GOT3 (cell line): ENCODE data around the gene TRMT61A.

Source experiments
- DNase-seq: peaks from one replicate; lab custom pipeline; 2025; ENCODE audit warnings: mixed read lengths; lab: John Stamatoyannopoulos, UW

The TRMT61A gene

GRCh38 chr14:103535081-103535890 lies 6.3 kb downstream of the TRMT61A start:
- no peak for DNase-seq

DNA sequence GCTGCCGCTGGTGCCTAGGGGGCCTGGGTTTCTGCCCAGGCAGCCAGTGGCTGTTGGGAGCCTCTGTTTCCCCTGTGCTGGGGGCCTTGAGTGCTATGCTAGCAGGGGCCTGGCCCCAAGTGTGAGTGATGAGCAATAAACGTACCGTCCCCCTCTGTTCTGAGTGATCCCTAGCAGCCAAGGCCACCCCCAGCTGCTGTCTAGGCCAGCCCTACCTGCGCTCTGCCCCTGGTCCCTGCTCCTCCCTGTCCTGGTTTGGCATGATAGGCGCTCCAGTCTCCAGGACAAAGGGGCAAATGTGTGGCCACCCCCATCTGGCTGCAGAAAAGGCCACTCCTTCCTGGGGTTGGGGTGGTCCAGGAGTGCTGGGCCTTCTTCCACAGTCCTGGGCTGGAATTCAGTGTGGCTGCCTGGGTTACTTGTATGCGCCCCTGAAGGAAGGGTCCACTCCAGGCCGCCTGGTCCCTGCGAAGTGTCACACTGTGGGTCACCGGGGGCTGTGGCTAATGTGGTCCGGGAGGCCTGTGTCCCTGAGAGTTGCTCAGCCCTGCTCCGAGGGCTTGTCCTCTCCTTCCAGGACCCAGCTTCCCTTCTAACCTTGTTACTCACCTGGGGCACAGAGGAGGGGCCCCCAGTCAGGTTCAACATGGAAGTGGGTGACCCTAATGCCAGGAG lies 7.0 kb downstream of the TRMT61A start:
- no peak for DNase-seq

- DNase-seq = no peak
Measured at GRCh38 chr14:103536693-103537092, 7.7 kb downstream of the TRMT61A start.

DNA sequence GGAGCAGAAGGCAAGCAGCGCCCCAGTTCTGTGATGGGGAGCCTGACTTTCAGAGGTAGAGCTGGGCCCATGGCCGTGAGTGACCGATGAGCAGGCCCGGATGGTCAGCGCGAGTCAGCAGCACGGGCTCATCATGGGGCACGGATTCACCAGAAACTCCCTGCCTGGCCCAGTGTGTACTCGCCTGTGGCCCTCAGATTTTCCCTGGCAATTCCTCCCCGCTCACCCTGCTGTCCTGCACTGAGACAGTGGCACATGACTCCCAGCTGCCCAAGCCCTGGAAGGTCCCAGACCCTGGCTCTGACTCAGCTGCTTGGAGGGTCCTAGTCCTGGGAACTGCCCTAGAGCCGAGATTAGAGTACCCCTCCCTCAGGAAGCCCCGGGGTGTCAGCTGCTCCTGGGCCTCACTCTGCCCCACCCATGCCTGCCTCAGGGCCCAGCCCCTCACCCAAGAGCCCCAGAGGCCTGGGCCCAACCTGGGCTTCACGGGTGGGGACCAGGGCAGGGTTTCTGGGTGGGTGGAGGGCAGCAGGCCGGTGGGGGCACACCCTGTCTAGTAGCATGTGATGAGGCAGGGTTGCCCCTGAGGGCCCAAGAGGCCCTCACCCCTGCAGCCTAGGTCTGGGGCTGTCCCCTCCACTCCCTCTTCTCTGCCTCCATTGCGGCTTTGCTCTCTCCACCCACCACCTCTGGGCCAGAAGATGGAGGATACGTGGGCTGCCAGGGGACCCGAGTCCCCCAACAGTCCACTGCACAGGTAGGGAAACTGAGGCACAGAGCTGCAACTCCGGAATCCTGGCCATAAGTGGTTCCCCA lies 8.4 kb downstream of the TRMT61A start:
- no peak for DNase-seq

DNA sequence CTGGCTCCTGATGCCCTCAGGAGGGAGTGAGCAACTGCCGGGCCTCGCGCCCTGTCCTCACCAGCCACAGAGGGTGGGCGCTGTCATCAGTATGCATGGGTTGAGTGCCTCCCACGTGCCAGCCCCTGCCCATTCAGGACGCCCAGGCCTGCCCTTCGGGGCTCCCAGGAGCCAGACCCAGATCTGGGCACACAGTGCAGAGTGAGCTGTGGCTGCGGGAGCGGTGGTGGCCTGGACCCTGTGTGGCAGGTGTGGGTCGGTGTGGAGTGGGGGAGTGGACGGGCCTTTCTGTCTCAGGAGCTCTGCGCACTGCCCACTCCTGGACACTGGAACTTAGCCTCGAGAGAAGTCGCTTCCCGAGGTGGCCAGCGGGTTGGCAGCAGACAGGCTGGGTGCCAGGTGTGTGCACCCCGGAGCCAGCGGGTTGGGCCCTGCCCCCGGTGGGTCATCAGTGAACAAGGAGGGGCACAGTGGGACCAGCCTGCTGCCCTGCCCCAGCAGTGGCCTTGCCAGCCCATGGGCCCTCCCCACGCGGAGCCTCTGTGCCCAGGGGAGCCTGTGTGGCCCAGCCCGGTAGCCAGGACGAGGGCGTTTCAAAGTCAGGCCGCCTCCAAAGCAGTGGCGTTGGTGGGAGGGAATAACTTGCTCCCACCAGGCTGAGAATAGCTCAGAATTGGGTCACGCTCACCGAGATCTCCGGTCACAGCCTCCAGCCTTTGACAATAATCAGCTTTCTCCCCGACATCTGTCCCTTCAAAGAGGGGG lies 9.5 kb downstream of the TRMT61A start:
- DNase-seq = no peak

GRCh38 chr14:103539056-103539825 lies 10.2 kb downstream of the TRMT61A start:
- no peak for DNase-seq

DNA sequence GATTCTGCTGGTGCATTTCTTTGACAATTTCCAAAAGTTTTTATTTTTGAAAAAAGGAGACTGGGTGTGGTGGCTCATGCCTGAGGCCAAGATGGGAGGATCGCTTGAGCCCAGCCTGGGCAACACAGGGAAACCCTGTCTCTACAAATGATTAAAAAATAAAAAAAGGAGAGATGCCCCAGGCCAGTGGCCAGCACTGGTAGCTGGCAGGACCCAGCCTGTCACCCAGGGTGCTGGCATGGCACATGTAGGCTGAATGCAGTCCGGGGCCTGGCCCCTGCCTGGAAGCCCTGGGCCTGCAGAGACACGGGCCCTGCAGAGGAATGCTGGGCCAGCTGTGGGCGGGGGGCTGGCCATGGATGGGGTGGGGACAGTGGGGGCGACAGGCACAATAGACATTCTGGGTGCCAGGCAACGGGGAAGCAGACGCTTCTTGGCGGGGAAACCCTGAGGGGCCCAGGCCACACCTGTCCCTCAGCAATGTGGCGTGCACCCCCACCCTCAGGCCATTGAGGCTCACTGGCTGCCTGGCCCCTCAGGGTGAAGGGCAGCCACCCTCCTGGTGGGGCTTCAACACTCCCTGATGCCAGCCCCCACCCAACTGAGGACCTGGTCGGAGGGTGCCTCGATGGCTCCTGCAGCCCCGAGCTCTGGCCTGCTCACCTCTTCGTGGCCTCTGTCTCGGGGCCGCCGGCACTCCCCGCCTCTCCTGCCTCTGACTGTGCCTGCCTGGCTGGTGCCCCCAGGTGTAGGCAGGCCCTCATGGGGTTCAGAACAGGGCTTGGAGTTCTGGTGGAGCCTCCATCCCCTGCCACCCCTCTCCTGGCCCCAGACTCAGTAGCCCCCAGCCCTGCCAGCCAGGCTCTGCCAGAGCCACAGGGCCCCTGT lies 12.1 kb downstream of the TRMT61A start:
- DNase-seq = no peak

GRCh38 chr14:103541709-103542604 lies 13.0 kb downstream of the TRMT61A start:
- no peak for DNase-seq

DNA sequence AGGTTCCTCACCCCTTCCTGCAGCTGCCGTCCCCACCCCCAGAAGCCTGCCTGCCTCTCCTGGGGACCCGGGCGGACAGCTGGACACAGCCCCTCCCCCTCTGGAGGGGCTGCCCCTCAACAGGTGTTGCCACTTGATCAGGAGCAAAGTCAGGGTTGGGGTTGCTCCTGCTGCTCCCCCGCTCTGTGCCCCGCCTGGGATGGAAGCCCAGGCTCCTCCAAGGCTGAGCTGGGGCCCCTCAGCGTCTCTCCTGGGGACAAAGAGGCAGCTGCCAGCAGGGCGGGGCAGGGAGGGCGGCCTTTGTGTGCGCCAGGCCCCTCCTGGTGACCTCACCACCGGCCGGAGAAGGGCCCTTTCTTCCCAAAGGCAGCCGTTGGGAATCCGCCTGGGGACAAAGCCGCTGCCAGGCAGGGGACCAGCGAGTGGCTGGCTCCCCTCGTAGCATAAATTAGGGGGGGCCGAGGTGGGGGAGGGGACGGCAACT lies 13.7 kb downstream of the TRMT61A start:
- no peak for DNase-seq

DNA sequence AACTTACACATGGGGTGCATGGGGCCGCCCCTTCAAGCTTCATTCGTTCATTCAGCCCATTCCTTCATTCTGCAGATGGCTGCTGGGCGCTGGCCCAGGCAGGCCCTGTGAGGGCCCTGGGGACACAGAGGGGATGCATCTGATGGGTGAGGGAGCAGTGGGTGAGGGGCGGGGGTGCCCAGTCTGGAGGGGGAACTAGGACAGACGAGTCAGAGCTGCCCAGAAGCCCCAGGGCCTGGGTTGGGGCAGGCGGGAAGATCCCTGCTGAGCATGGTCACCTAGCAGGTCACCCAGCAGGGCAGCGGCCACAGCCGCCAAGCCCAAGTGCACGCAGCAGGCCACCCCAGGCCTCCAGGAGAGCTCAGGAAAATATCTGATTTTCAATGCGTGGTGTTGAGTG lies 14.1 kb downstream of the TRMT61A start:
- DNase-seq = no peak

GRCh38 chr14:103543721-103544387 lies 14.9 kb downstream of the TRMT61A start:
- no peak for DNase-seq

DNA sequence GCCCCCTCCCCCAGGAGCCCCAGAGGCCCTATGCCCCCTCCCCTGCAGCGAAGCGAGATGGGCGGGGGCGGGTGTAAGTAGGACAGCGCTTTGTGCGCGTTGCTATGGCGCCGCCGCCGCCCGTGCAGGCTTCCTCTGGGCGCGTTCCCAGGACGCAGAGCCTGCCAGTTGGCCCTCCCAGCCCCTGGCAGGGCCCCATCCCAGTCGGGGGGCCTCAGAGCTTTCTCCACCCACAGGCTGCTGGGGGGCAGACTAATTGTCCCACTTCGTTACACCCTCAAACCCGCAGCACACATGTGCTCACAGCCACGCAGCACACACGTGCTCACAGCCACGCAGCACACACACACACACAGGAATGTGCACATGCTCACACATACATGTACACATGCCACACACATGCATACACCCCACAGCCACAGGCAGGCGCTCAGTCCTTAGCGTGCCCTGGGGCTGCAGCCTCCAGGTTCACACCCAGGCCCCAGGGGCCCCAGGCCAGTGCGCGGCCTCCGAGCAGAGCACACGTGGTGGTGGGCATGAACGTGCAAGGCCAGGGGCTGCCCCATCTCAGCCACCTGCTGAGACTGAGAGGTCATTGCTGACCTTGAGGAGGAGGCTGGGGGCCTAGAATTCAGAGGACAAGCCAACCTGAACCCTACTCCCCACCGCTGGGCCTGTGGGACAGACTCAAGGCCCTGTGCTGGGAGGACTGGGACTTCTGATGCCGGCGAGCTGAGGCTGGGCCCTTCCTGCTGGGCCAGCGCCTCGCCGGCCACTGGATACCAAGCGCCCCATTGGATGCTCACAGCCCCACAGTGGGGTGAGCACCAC lies 15.6 kb downstream of the TRMT61A start:
- no peak for DNase-seq

- DNase-seq = no peak
Measured at GRCh38 chr14:103545219-103545914, 16.4 kb downstream of the TRMT61A start.

DNA sequence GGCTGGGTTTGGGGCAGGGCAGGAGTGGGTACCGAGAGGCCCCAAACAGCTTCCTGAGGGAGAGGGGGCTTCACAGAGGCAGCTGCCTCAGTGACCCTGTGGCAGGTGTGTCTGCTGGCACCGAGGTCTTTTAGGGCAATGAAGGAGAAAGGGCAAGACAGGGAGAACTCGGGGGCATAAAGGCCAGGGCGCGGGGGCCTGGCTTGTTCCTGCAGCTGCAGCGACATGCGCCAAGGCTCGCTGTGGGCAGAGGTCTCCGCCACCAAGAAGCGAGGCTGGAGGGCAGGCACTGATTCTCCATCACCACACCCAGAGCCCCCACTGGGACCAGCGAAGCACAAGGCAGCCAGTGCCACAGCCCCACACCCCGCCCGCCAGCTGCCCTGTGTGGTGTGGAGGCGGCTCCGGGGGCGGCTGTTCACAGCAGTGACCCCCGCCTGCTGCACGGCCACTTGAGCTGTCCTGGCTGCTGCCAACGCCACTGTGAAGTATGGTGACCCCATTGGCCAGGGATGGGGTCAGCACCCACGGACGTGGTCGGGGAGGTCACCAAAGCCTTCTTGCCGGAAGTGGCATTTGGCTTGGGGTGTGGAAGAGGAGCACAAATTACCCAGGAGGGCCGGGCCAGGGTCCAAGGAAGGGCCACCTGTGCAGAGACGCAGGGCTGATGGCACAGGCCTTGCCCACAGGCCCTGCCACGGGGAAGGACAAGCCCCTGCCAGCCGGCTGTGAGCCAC lies 17.1 kb downstream of the TRMT61A start:
- DNase-seq = no peak

DNA sequence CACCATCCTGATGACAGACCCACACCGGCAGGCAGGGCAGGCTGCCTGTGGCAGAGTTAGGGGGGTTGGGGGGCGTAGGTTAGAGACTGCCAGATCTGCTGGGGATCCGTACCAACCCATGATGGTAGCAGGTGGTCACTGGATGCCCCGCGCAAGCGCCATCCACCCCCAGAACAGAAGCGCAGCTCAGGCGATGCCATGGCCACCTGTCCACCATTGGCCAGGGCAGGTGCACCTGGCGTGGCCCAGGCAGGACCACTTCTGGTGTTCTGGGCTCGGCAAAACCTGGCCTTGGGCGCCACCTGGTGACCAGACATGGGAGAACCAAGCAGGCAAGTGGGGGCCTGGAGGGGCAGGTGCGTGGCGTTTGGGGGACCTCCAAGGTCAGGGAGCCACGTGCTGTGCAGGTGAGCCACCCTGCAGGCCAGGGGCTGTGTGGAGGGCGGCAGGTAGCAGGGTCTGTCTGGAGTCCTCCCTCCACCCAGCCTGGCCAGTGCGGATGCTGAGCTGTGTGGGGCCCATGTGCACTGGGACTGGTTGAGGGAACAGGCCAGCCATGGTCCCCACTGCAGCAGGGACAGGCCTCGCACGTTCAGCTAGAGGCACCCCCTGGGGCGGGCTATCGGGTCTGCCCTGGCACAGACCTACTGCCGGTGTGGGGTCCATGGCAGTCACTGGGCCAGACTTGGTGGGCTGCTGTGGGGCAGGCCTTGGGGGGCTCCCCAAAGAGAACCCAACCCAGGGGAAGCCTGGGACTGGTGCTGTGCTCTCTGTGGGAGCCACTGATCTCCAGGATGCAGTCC lies 17.9 kb downstream of the TRMT61A start:
- no peak for DNase-seq
